Jurkat, Clone E6-1 (cell line): ENCODE data around the gene POLR2J.

Experiments used
- DNase-seq: peaks from one replicate; pipeline ENCODE4 v3.0.0-alpha.2; 2011; ENCODE audit warnings: low read depth, low spot score
- H3K4me3 ChIP-seq: 2 replicates; pipeline ENCODE4 v1.5.1; 2011; ENCODE audit warnings: mild to moderate bottlenecking, low read length, control low read depth, moderate library complexity

Gene POLR2J

GRCh38 chr7:102449136-102449535 is 29.6 kb downstream of the POLR2J start:
- H3K4me3 ChIP-seq: no peak overlapping the region
- no peak for DNase-seq

GRCh38 chr7:102447311-102447710 is 31.4 kb downstream of the POLR2J start:
- H3K4me3 ChIP-seq: no peak overlapping the region
- DNase-seq: no peak

GRCh38 chr7:102446387-102447156 is 32.1 kb downstream of the POLR2J start:
- DNase-seq: no peak
- H3K4me3 ChIP-seq: no peak overlapping the region

- DNase-seq: no peak
- H3K4me3 ChIP-seq: no peak overlapping the region
Observed at GRCh38 chr7:102445674-102446071, 33.0 kb downstream of the POLR2J start.

- DNase-seq: no peak
- no peak overlapping the region for H3K4me3 ChIP-seq
Observed at GRCh38 chr7:102444961-102445673, 33.6 kb downstream of the POLR2J start.

DNA sequence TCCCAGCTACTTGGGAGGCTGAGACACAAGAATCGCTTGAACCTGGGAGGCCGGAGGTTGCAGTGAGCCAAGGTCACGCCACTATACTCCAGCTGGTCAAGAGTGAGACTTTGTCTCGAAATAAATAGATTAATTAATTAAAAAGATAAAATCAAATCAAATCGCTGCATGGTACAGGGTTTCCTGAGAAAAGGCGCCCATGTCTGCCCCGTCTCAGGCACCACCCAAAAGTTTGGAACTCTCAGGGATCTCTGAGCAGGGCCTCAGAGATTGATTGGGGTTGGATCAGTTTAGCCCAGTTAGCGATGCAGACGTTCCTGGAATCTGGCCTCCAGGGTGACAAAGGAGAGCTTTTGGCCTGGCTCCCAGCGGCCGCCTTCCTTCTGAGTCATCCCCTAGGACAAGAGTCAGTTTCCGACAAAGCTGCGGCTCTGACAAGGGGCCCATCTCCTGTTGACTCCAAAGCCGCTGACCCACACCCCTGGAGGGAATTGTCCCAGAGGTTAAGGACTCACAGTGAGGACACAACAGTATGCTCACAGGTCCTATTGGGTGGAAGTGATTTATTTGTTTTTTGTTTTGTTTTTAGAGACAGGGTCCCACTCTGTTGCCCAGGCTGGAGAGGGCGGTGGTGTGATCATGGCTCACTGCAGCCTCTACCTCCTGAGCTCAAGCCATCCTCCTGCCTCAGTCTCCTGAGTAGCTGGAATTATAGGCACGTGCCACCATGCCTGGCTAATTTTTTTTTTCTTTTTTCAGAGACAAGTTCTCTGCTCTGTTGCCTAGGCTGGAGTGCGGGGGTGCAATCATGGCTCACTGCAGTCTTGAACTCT is 38.5 kb downstream of the POLR2J start:
- H3K4me3 ChIP-seq: no peak overlapping the region
- no peak for DNase-seq

- DNase-seq: no peak
- H3K4me3 ChIP-seq: no peak overlapping the region
Observed at GRCh38 chr7:102436118-102436517, 42.6 kb downstream of the POLR2J start.

- H3K4me3 ChIP-seq: peak overlapping the region; percentile 74
- no peak for DNase-seq
Observed at GRCh38 chr7:102434039-102434486, 44.7 kb downstream of the POLR2J start.

- H3K4me3 ChIP-seq: peak within 1 kb of the TSS; percentile 74
- DNase-seq: no peak
Observed at GRCh38 chr7:102433219-102434038, 45.3 kb downstream of the POLR2J start, which contains the start of gene ORAI2. Gene ORAI2 (plus strand): TSS chr7:102433575. CDS start chr7:102438957, 5,382 bp downstream.

GRCh38 chr7:102432442-102433218 is 46.1 kb downstream of the POLR2J start:
- peak overlapping the region; percentile 74 for H3K4me3 ChIP-seq
- no peak for DNase-seq

DNA sequence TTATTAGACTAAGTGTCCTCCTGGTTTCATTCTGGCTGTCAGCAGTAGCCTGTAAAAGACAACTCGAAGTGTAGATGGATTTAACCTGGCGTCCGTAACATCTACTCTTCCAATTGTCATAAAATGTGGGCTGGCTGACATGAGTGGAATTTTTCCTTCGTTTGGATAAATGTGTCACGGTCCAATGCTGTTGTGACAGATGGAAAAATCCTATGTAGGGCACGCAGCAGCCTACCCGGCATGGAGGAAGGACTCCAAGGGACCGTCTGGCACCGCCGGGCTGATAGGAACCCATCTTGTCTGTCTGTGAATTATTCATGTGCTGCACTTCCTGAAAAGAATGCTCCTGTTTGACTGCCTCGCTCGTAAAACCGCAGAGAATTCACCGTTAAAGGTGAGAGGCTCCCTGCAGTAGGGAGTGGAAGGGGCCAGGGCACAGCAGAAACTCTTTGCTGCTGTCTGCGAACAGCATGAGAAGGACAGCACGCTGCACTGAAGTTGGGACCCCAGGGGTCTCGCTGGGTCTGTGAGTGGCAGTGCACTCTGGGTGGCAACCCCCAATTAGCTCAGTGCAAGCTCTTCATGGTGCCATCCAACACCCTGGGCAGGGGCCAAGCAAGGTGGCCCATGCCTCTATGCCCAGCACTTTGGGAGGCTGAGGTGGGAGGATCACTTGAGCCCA is 47.0 kb downstream of the POLR2J start:
- peak; percentile 90 for DNase-seq
- H3K4me3 ChIP-seq: peak overlapping the region; percentile 74

- no peak for DNase-seq
- no peak overlapping the region for H3K4me3 ChIP-seq
Observed at GRCh38 chr7:102429141-102429899, 49.4 kb downstream of the POLR2J start.

DNA sequence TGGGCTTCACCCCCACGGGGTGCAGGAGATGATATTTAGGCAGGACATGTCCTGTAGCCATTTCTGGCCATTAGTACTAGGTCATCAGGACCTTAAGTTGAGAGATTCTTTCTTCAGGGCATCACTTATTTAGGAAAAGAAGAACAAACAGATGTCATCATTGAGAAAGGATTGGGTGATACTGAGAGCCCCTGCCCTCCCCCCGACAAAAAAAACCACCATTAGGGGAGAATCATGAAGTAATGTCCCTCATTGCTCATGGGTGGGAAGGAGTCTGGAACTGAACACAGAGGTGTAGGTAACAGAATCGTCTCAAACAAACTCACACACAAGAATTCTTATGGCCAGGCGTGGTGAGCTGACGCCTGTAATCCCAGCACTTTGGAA is 51.7 kb downstream of the POLR2J start:
- DNase-seq: no peak

DNA sequence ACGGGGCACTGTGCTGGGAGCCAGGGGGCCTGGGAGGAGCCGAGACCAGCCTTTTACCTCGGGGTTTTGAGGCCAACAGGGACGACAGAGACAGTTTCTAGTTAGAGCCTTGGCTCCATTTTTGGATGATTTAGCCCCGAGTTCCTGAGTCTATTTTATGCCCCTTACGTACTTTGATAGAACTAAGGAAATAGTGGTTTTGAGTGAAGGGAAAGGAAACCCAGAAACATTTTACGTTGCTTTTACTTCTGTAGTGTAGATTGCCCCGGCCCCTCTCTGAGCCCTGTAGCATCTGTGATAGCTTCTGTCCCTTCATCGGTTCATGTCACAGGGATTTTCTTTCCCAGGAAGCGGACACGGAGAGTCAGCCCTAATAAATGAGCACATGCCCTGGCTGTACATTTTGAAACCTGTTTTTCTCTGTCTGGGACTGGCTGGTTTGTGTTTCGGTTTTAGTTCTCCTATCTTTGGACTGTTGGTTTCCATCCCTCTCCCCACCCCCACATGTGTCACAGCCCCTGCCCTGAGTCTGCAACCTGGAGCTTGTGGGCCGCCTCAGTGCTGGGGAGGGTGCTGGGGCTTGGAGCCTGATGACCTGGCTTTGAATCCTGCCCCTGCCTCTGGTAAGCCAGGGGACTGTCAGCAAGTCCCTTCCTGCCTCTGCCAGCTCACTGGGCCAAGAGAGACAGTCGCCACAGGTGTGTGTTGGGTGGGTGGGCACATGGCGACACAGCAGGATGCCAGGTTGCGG is 52.3 kb downstream of the POLR2J start:
- H3K4me3 ChIP-seq: peak overlapping the region; percentile 47

More for the DNA sequence above, 51.7 kb downstream of the POLR2J start:
- peak overlapping the region; percentile 47 for H3K4me3 ChIP-seq

GRCh38 chr7:102425639-102426267 is 53.0 kb downstream of the POLR2J start:
- H3K4me3 ChIP-seq: peak overlapping the region; percentile 47
- peak; percentile 80 for DNase-seq

More for the DNA sequence above, 52.3 kb downstream of the POLR2J start:
- peak; percentile 85 for DNase-seq

DNA sequence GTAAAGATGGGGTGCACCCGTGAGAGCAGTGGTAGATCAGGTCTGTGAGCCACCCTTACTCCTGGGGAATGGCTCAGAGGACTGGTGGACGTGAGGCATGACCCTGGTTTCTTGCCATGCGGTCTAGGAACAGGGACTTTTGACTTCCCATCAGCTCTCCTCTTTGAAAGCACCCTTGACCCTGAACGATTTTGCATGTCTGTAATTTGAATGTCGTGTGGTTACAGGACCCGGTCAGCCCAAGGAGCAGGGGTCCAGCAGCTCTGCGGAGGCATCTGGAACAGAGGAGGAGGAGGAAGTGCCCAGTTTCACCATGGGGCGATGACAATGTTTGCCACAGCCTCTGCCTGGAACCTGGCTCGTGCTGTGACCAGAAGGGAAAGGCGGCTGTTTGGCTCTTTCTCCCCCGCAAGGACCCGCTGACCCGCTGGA is 53.9 kb downstream of the POLR2J start:
- no peak overlapping the region for H3K4me3 ChIP-seq
- no peak for DNase-seq
